Small intestine (tissue), 7 donors: ENCODE results near the gene CCDC186. TPM values are rescaled to one million over a fixed set of nuclear protein-coding genes. Genes with fewer than 3 reads are reported as not detected.
"Not testable (repeated sequence)": the region's sequence is repeated elsewhere in the genome, so short reads cannot be mapped to it uniquely, and the experiment has no call there.

Source experiments
- DNase-seq, 2 donors: peaks; one replicate each; pipeline versions ENCODE4 v3.0.0 to v3.0.0-alpha.2; 2013
- FAIRE-seq: peaks from 2 replicates; lab custom pipeline; 2012; peaks lifted over from hg19 to GRCh38; lab: Jason Lieb, UNC
- H3K27ac ChIP-seq, 3 donors: one replicate each; pipeline ENCODE4 v1.5.1; 2013; ENCODE audit warnings: low read length in 2 of 3, mild to moderate bottlenecking in 2 of 3, control low read depth in 1 of 3, inconsistent platforms in 1 of 3, low read depth in 1 of 3, moderate library complexity in 1 of 3
- H3K27me3 ChIP-seq, 3 donors: one replicate each; pipeline ENCODE4 v1.6.1; 2013; ENCODE audit warnings: low read length in 3 of 3, inconsistent platforms in 1 of 3; ENCODE audit not compliant: control insufficient read depth in 3 of 3, insufficient read depth in 3 of 3
- H3K36me3 ChIP-seq, 3 donors: one replicate each; pipeline ENCODE4 v1.6.1; 2013; ENCODE audit warnings: low read length in 3 of 3, inconsistent platforms in 1 of 3, low read depth in 1 of 3, mild to moderate bottlenecking in 1 of 3, moderate library complexity in 1 of 3; ENCODE audit not compliant: control insufficient read depth in 3 of 3, insufficient read depth in 2 of 3
- H3K4me1 ChIP-seq, 3 donors: one replicate each; pipeline ENCODE4 v1.6.1; 2013; ENCODE audit warnings: low read length in 2 of 3, inconsistent platforms in 1 of 3, low read depth in 1 of 3, mild to moderate bottlenecking in 1 of 3, moderate library complexity in 1 of 3; ENCODE audit not compliant: control insufficient read depth in 3 of 3, insufficient read depth in 2 of 3
- H3K4me3 ChIP-seq, 3 donors: one replicate each; pipeline ENCODE4 v1.5.1; 2013; ENCODE audit warnings: low read length in 3 of 3, control low read depth in 1 of 3, inconsistent platforms in 1 of 3, low read depth in 1 of 3, mild to moderate bottlenecking in 1 of 3, moderate library complexity in 1 of 3
- H3K9me3 ChIP-seq, 2 donors: one replicate each; pipeline ENCODE4 v1.6.1; 2013; ENCODE audit warnings: low read depth in 1 of 2, low read length in 1 of 2; ENCODE audit not compliant: control insufficient read depth in 2 of 2, insufficient read depth in 1 of 2
- WGBS, 3 donors: extraction: QIAGEN DNeasy Blood & Tissue Kit; methylation state at CpG; one replicate each; pipeline ENCODE4 v1.1.7; 2013; 5-methylcytosine and 5-hydroxymethylcytosine counted together
- polyA plus RNA-seq, 4 donors: library from polyadenylated mRNA; stranded (reverse) in 3 of 4; unstranded in 1 of 4; fragments of 200-250 nt in 3 of 4; fragments of 120-200 nt in 1 of 4; gene quantifications; one replicate each; pipeline versions ENCODE4 v1.2.1 to v1.2.3, GENCODE V29; 2013
- donor health status: healthy with polysubstance abuse.
- donor health status: control.
- donor health status: control.
- donor health status: Bipolar disorder and iron deficiency.
- donor health status: healthy.

Gene CCDC186
- polyA plus RNA-seq, 4 donors, result 7.2 to 29.6 (median 12.0) TPM

- WGBS, 3 donors, result 88 to 97% (median 96%) methylated on average over 1 of the region's 1 CpG
- DNase-seq (no peak), FAIRE-seq (no peak)
- H3K9me3 ChIP-seq, result no peaks in the 10 kb centered on the region
- no peaks in the 10 kb centered on the region for H3K27me3 ChIP-seq
- H3K4me3 ChIP-seq, result no peak overlapping the region
- H3K27ac ChIP-seq, result no peak overlapping the region
- H3K4me1 ChIP-seq, result no peaks in the 10 kb centered on the region
- peaks cover 3 to 32% (median 13%) of the 10 kb centered on the region in 3 donors for H3K36me3 ChIP-seq
Measured at GRCh38 chr10:114151892-114152291, 22.1 kb downstream of the CCDC186 start.

- H3K27ac ChIP-seq, result no peak overlapping the region
Measured at GRCh38 chr10:114151486-114151885, 22.5 kb downstream of the CCDC186 start.

GRCh38 chr10:114149476-114149875 lies 24.5 kb downstream of the CCDC186 start:
- peaks cover 3 to 29% (median 15%) of the 10 kb centered on the region in 3 donors for H3K36me3 ChIP-seq
- FAIRE-seq, H3K27me3 ChIP-seq, H3K9me3 ChIP-seq, H3K4me1 ChIP-seq, H3K4me3 ChIP-seq, DNase-seq, H3K27ac ChIP-seq: not testable (repeated sequence)
- WGBS, 3 donors, result 88 to 93% (median 89%) methylated on average over 3 of the region's 3 CpGs

More at GRCh38 chr10:114151486-114151885, 22.5 kb downstream of the CCDC186 start:
- no peak for FAIRE-seq
- no peaks in the 10 kb centered on the region for H3K4me1 ChIP-seq
- H3K9me3 ChIP-seq, result no peaks in the 10 kb centered on the region
- H3K4me3 ChIP-seq, result no peak overlapping the region
- WGBS, 3 donors, result 92 to 94% (median 92%) methylated on average over 2 of the region's 2 CpGs
- H3K27me3 ChIP-seq, result no peaks in the 10 kb centered on the region
- DNase-seq, result no peak
- peaks cover 3 to 32% (median 13%) of the 10 kb centered on the region in 3 donors for H3K36me3 ChIP-seq

- Histone ChIP-seq H3K4me1 (peaks cover 0 to 3% (median 0%) of the 10 kb centered on the region in 3 donors), H3K36me3 (peaks cover 2 to 19% (median 15%) of the 10 kb centered on the region in 3 donors), H3K27me3 (no peaks in the 10 kb centered on the region), H3K27ac (no peak overlapping the region), H3K9me3 (no peaks in the 10 kb centered on the region), H3K4me3 (no peak overlapping the region)
- DNase-seq (no peak), FAIRE-seq (no peak)
- 93 to 100% (median 100%) methylated on average over 1 of the region's 1 CpG for WGBS, 3 donors
Measured at GRCh38 chr10:114143160-114143559, 30.8 kb downstream of the CCDC186 start.

- H3K9me3 ChIP-seq, result no peaks in the 10 kb centered on the region
- no peak overlapping the region for H3K4me3 ChIP-seq
- no peak overlapping the region for H3K27ac ChIP-seq
- DNase-seq, result peak; percentile 46 to 54
- no peak for FAIRE-seq
- no peaks in the 10 kb centered on the region for H3K27me3 ChIP-seq
- H3K4me1 ChIP-seq, result peaks cover 0 to 3% (median 0%) of the 10 kb centered on the region in 3 donors
- peaks cover 2 to 20% (median 13%) of the 10 kb centered on the region in 3 donors for H3K36me3 ChIP-seq
- WGBS, 3 donors, result 10 to 56% (median 47%) methylated on average over 3 of the region's 3 CpGs
Measured at GRCh38 chr10:114142018-114142417, 32.0 kb downstream of the CCDC186 start.

GRCh38 chr10:114140827-114141226 lies 33.2 kb downstream of the CCDC186 start:
- WGBS, 3 donors, result 94 to 97% (median 96%) methylated on average over 2 of the region's 2 CpGs

GRCh38 chr10:114140036-114140435 lies 34.0 kb downstream of the CCDC186 start:
- Histone ChIP-seq H3K36me3 (peaks cover 2 to 19% (median 15%) of the 10 kb centered on the region in 3 donors), H3K9me3 (no peaks in the 10 kb centered on the region), H3K27me3 (no peaks in the 10 kb centered on the region), H3K4me3 (no peak overlapping the region), H3K27ac (no peak overlapping the region), H3K4me1 (peaks cover 0 to 3% (median 0%) of the 10 kb centered on the region in 3 donors)
- FAIRE-seq (no peak), DNase-seq (no peak)
- WGBS, 3 donors, result 91 to 100% (median 97%) methylated on average over 1 of the region's 1 CpG

More at GRCh38 chr10:114140827-114141226, 33.2 kb downstream of the CCDC186 start:
- not testable (repeated sequence) for H3K9me3 ChIP-seq, H3K27me3 ChIP-seq, H3K4me1 ChIP-seq, H3K4me3 ChIP-seq, DNase-seq, H3K27ac ChIP-seq, FAIRE-seq
- H3K36me3 ChIP-seq, result peaks cover 2 to 17% (median 15%) of the 10 kb centered on the region in 3 donors

GRCh38 chr10:114138581-114138980 lies 35.4 kb downstream of the CCDC186 start:
- DNase-seq (no peak), FAIRE-seq (no peak)
- no peak overlapping the region for H3K4me3 ChIP-seq
- 86 to 93% (median 92%) methylated on average over 3 of the region's 3 CpGs for WGBS, 3 donors
- peaks cover 0 to 3% (median 0%) of the 10 kb centered on the region in 3 donors for H3K4me1 ChIP-seq
- H3K27ac ChIP-seq, result no peak overlapping the region
- H3K36me3 ChIP-seq, result peaks cover 2 to 22% (median 15%) of the 10 kb centered on the region in 3 donors
- H3K9me3 ChIP-seq, result no peaks in the 10 kb centered on the region
- H3K27me3 ChIP-seq, result no peaks in the 10 kb centered on the region

- DNase-seq (no peak), FAIRE-seq (no peak)
- no peak overlapping the region for H3K4me3 ChIP-seq
- no peaks in the 10 kb centered on the region for H3K4me1 ChIP-seq
- no peaks in the 10 kb centered on the region for H3K9me3 ChIP-seq
- 85 to 86% (median 85%) methylated on average over 2 of the region's 2 CpGs for WGBS, 3 donors
- no peak overlapping the region for H3K27ac ChIP-seq
- H3K36me3 ChIP-seq, result peaks cover 3 to 24% (median 12%) of the 10 kb centered on the region in 3 donors
- H3K27me3 ChIP-seq, result no peaks in the 10 kb centered on the region
Measured at GRCh38 chr10:114135476-114135875, 38.5 kb downstream of the CCDC186 start.
